Panc1 (cell line): ENCODE measurements around the gene CS. TPM values are rescaled to one million over a fixed set of nuclear protein-coding genes. Genes with fewer than 3 reads are reported as not detected.

ENCODE experiments used
- ATAC-seq: fragments of 200-7000 bp; cut with Tn5 transposase; 2 replicates; pipeline ENCODE4 v1.9.1; 2020; ENCODE audit warnings: mild to moderate bottlenecking, moderate library complexity
- BruUV-seq: library from RNA; stranded (reverse); fragments of 400-500 nt; replicated peaks from 2 replicates; lab custom pipeline; 2021; lab: Mats Ljungman, UMichigan
- CTCF ChIA-PET: fragments of 300-600 bp; sonication (Branson Sonifier 250); formaldehyde crosslinking; loops from one replicate; lab custom pipeline; 2022; ENCODE audit warnings: antibody characterized with exemption; lab: Charles Lee
- POLR2A ChIA-PET: fragments of 300-600 bp; sonication (Branson Sonifier 250); formaldehyde crosslinking; loops from one replicate; lab custom pipeline; 2022; ENCODE audit warnings: antibody characterized with exemption; lab: Charles Lee
- DNase-seq: peaks from one replicate; pipeline ENCODE4 v3.0.0-alpha.2; 2010; ENCODE audit warnings: low read depth, low spot score
- H3K27ac ChIP-seq: 2 replicates; pipeline ENCODE4 v1.5.1; 2011; ENCODE audit warnings: mild to moderate bottlenecking, low read length, inconsistent platforms
- H3K27me3 ChIP-seq: fragments of 200-500 bp; sonication (Bioruptor generic); 2 replicates; pipeline ENCODE4 v1.6.0; 2014; ENCODE audit warnings: low read length, inconsistent platforms; ENCODE audit not compliant: control insufficient read depth, insufficient read depth
- H3K36me3 ChIP-seq: fragments of 200-500 bp; sonication (Bioruptor generic); 2 replicates; pipeline ENCODE4 v1.5.1; 2014; ENCODE audit warnings: inconsistent platforms, mild to moderate bottlenecking, low read length, moderate library complexity; ENCODE audit not compliant: control insufficient read depth, insufficient read depth
- H3K4me1 ChIP-seq: 2 replicates; pipeline ENCODE4 v1.5.1; 2011; ENCODE audit warnings: inconsistent platforms, mild to moderate bottlenecking, low read length, moderate library complexity; ENCODE audit not compliant: control insufficient read depth, insufficient read depth
- H3K4me3 ChIP-seq, 2 experiments: 2 replicates each; pipeline ENCODE4 v1.5.1; 2011 to 2012; ENCODE audit warnings: low read depth in 2 of 2, low read length in 2 of 2, mild to moderate bottlenecking in 2 of 2, inconsistent platforms in 1 of 2, moderate library complexity in 1 of 2
- H3K9me3 ChIP-seq: fragments of 200-500 bp; sonication (Bioruptor generic); 2 replicates; pipeline ENCODE4 v1.5.1; 2014; ENCODE audit warnings: low read depth, mild to moderate bottlenecking, inconsistent platforms, low read length, moderate library complexity; ENCODE audit not compliant: control insufficient read depth, insufficient read depth
- POLR2AphosphoS5 ChIP-seq: IDR thresholded peaks from 2 replicates; pipeline ENCODE4 v1.6.1; 2012; ENCODE audit warnings: mild to moderate bottlenecking, low read depth, low read length, moderate library complexity
- SIN3A ChIP-seq: IDR thresholded peaks from 2 replicates; pipeline ENCODE4 v1.6.1; 2012; ENCODE audit warnings: low read depth, mild to moderate bottlenecking, low read length, moderate library complexity, borderline replicate concordance; ENCODE audit not compliant: insufficient read depth
- TCF7L2 ChIP-seq: IDR thresholded peaks from 2 replicates; pipeline ENCODE4 v1.6.1; 2011; ENCODE audit warnings: mild to moderate bottlenecking, low read depth, low read length, inconsistent platforms
- in situ Hi-C: cut with HindIII; loops from 2 replicates; pipeline ENCODE4 v1.10.0; 2016; ENCODE audit warnings: low sequenced_read_pairs, low pct_unique_long_range_greater_than_20kb
- intact Hi-C: fragments of 100-400 bp; cut with micrococcal nuclease; formaldehyde crosslinking; loops from one replicate; pipeline ENCODE4 v1.10.0; 2022; ENCODE audit not compliant: unreplicated experiment
- total RNA-seq: library from RNA; stranded (reverse); gene quantifications from one replicate; pipeline ENCODE4 v1.2.1, GENCODE V29; 2021; ENCODE audit not compliant: unreplicated experiment
- TF ChIP-seq, protein P1 (sequence below), 2 experiments: IDR thresholded peaks; 2 replicates each; pipeline ENCODE4 v1.6.1; 2011 to 2012; ENCODE audit warnings: low read depth in 2 of 2, control low read depth in 1 of 2, low read length in 1 of 2, mild to moderate bottlenecking in 1 of 2, moderate library complexity in 1 of 2; ENCODE audit not compliant: insufficient read depth in 1 of 2
- TF ChIP-seq, protein P2 (sequence below): fragments of 450-650 bp; IDR thresholded peaks from 2 replicates; pipeline ENCODE4 v1.5.1; 2017; ENCODE audit warnings: mild to moderate bottlenecking

The CS gene
- total RNA-seq, 1 experiment from 2014 or later = 240 TPM

GRCh38 chr12:56333197-56333678, 33.1 kb upstream of the CS start:
- intact Hi-C loops (no loop called here), in situ Hi-C loops (no loop called here)
- TF ChIP-seq POLR2AphosphoS5 (no peak), TCF7L2 (no peak), SIN3A (no peak)
- TF ChIP-seq, protein P1, sequence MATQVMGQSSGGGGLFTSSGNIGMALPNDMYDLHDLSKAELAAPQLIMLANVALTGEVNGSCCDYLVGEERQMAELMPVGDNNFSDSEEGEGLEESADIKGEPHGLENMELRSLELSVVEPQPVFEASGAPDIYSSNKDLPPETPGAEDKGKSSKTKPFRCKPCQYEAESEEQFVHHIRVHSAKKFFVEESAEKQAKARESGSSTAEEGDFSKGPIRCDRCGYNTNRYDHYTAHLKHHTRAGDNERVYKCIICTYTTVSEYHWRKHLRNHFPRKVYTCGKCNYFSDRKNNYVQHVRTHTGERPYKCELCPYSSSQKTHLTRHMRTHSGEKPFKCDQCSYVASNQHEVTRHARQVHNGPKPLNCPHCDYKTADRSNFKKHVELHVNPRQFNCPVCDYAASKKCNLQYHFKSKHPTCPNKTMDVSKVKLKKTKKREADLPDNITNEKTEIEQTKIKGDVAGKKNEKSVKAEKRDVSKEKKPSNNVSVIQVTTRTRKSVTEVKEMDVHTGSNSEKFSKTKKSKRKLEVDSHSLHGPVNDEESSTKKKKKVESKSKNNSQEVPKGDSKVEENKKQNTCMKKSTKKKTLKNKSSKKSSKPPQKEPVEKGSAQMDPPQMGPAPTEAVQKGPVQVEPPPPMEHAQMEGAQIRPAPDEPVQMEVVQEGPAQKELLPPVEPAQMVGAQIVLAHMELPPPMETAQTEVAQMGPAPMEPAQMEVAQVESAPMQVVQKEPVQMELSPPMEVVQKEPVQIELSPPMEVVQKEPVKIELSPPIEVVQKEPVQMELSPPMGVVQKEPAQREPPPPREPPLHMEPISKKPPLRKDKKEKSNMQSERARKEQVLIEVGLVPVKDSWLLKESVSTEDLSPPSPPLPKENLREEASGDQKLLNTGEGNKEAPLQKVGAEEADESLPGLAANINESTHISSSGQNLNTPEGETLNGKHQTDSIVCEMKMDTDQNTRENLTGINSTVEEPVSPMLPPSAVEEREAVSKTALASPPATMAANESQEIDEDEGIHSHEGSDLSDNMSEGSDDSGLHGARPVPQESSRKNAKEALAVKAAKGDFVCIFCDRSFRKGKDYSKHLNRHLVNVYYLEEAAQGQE (IDR thresholded peaks at IDR 0.05; ENCODE audit: insufficient read depth in 1 of 2, low read depth in 2 of 2, low read length in 1 of 2) = no peak
- TF ChIP-seq, protein P2, sequence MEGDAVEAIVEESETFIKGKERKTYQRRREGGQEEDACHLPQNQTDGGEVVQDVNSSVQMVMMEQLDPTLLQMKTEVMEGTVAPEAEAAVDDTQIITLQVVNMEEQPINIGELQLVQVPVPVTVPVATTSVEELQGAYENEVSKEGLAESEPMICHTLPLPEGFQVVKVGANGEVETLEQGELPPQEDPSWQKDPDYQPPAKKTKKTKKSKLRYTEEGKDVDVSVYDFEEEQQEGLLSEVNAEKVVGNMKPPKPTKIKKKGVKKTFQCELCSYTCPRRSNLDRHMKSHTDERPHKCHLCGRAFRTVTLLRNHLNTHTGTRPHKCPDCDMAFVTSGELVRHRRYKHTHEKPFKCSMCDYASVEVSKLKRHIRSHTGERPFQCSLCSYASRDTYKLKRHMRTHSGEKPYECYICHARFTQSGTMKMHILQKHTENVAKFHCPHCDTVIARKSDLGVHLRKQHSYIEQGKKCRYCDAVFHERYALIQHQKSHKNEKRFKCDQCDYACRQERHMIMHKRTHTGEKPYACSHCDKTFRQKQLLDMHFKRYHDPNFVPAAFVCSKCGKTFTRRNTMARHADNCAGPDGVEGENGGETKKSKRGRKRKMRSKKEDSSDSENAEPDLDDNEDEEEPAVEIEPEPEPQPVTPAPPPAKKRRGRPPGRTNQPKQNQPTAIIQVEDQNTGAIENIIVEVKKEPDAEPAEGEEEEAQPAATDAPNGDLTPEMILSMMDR = no peak
- ChIA-PET POLR2A (interaction anchor here (0.6 to 0.9 kb wide), 2 partner anchors 33 to 103 kb away, joined by 5 to 6 read pairs; no protein-coding TSS in a partner anchor), CTCF (no interaction called here)
- Histone ChIP-seq H3K4me3 (peak overlapping the region; percentile 76 to 83), H3K27me3 (no peaks in the 10 kb centered on the region), H3K27ac (peak overlapping the region; percentile 99), H3K4me1 (peaks cover 15% of the 10 kb centered on the region; the same call in 1 of the 2 replicates), H3K36me3 (peaks cover 3% of the 10 kb centered on the region; the same call in 1 of the 2 replicates), H3K9me3 (no peaks in the 10 kb centered on the region)
- BruUV-seq = TSS peak; percentile 88
- DNase-seq (no peak), ATAC-seq (no peak)

- POLR2A ChIA-PET = interaction anchor here (0.6 to 0.9 kb wide), 3 partner anchors 17 to 102 kb away, joined by 4 to 6 read pairs (median 5); no protein-coding TSS in a partner anchor
- DNase-seq (no peak), ATAC-seq (no peak)
- Histone ChIP-seq H3K27ac (peak overlapping the region; percentile 99), H3K36me3 (peaks cover 3% of the 10 kb centered on the region; the same call in 1 of the 2 replicates), H3K9me3 (no peaks in the 10 kb centered on the region), H3K27me3 (no peaks in the 10 kb centered on the region), H3K4me3 (peak overlapping the region; percentile 76 to 83), H3K4me1 (peaks cover 15% of the 10 kb centered on the region; the same call in 1 of the 2 replicates)
- CTCF ChIA-PET = interaction anchor here (0.6 kb wide), 1 partner anchor 33 kb away, joined by 4 read pairs; no protein-coding TSS in a partner anchor
- in situ Hi-C loops = no loop called here
- intact Hi-C loops = no loop called here
- BruUV-seq = no TSS peak
- TF ChIP-seq, protein P2 = no peak
- TF ChIP-seq SIN3A (no peak), TCF7L2 (no peak), POLR2AphosphoS5 (no peak)
- TF ChIP-seq, protein P1 (IDR thresholded peaks at IDR 0.05; ENCODE audit: insufficient read depth in 1 of 2, low read depth in 2 of 2, low read length in 1 of 2) = no peak
These were observed 32.5 kb upstream of the CS start for GRCh38 chr12:56332512-56333196.
